OCI-LY1 (cell line): ENCODE data around the gene ADAMTSL4.

Experiments
- H2AFZ ChIP-seq: fragments of 200-600 bp; sonication (generic), shearing (Covaris generic); 2 replicates; pipeline ENCODE4 v1.6.0; 2014; ENCODE audit warnings: antibody characterized with exemption, mild to moderate bottlenecking, low read length
- H3F3A ChIP-seq: fragments of 200-600 bp; sonication (generic), shearing (Covaris generic); 2 replicates; pipeline ENCODE4 v1.6.0; 2014; ENCODE audit warnings: mild to moderate bottlenecking, antibody characterized with exemption, low read length, moderate library complexity; ENCODE audit not compliant: insufficient read depth
- H3K27ac ChIP-seq: fragments of 200-600 bp; sonication (generic); 2 replicates; pipeline ENCODE4 v1.5.1; 2014; ENCODE audit warnings: low read length, mixed run types, mild to moderate bottlenecking, low read depth; ENCODE audit not compliant: poor library complexity, severe bottlenecking
- H3K27me3 ChIP-seq: fragments of 200-600 bp; sonication (generic); 2 replicates; pipeline ENCODE4 v1.6.0; 2014; ENCODE audit warnings: antibody characterized with exemption, mild to moderate bottlenecking, low read length, moderate library complexity; ENCODE audit not compliant: insufficient read depth
- H3K36me3 ChIP-seq: fragments of 200-600 bp; sonication (generic); 2 replicates; pipeline ENCODE4 v1.6.1; 2014; ENCODE audit warnings: mild to moderate bottlenecking, antibody characterized with exemption, low read length, moderate library complexity, mixed read lengths; ENCODE audit not compliant: insufficient read depth
- H3K4me1 ChIP-seq: fragments of 200-600 bp; sonication (generic); 2 replicates; pipeline ENCODE4 v1.5.1; 2014; ENCODE audit warnings: mild to moderate bottlenecking, low read length, moderate library complexity; ENCODE audit not compliant: insufficient read depth, severe bottlenecking
- H3K4me2 ChIP-seq: fragments of 200-600 bp; sonication (generic), shearing (Covaris generic); 2 replicates; pipeline ENCODE4 v1.6.1; 2014; ENCODE audit warnings: low read length
- H3K4me3 ChIP-seq: fragments of 200-600 bp; sonication (generic); 2 replicates; pipeline ENCODE4 v1.5.1; 2014; ENCODE audit warnings: low read length, low read depth, mild to moderate bottlenecking, mixed read lengths; ENCODE audit not compliant: poor library complexity, severe bottlenecking
- H3K79me2 ChIP-seq: fragments of 200-600 bp; shearing (Covaris generic); 2 replicates; pipeline ENCODE4 v1.6.1; 2016; ENCODE audit warnings: mixed run types, low read length, mixed read lengths; ENCODE audit not compliant: insufficient read depth
- H3K9ac ChIP-seq: fragments of 200-600 bp; sonication (generic), shearing (Covaris generic); 2 replicates; pipeline ENCODE4 v1.6.1; 2014; ENCODE audit warnings: mild to moderate bottlenecking, low read length, mixed read lengths
- H3K9me2 ChIP-seq: fragments of 200-600 bp; sonication (generic), shearing (Covaris generic); 2 replicates; pipeline ENCODE4 v1.6.1; 2014; ENCODE audit warnings: low read depth, mild to moderate bottlenecking, low read length, mixed read lengths
- H3K9me3 ChIP-seq: fragments of 200-600 bp; shearing (Covaris generic); 2 replicates; pipeline ENCODE4 v1.6.1; 2014; ENCODE audit warnings: low read length, mixed read lengths
- H4K20me1 ChIP-seq: fragments of 200-600 bp; sonication (generic), shearing (Covaris generic); 2 replicates; pipeline ENCODE4 v1.6.0; 2016; ENCODE audit warnings: mild to moderate bottlenecking, low read length; ENCODE audit not compliant: insufficient read depth
- CTCF ChIP-seq: fragments of 200-600 bp; sonication (generic), shearing (Covaris generic); IDR thresholded peaks from 2 replicates; pipeline ENCODE4 v1.5.1; 2017; ENCODE audit warnings: mild to moderate bottlenecking, antibody characterized with exemption, low read length, moderate library complexity, mixed read lengths
- EZH2 ChIP-seq: fragments of 200-600 bp; sonication (generic), shearing (Covaris generic); IDR thresholded peaks from 2 replicates; pipeline ENCODE4 v1.8.0; 2017; ENCODE audit warnings: borderline replicate concordance, mixed run types, mild to moderate bottlenecking, antibody characterized with exemption, low read length, moderate library complexity, mixed read lengths

The ADAMTSL4 gene

GRCh38 chr1:150544204-150544603, 5.0 kb upstream of the ADAMTSL4 start:
- Histone ChIP-seq H3K9me2 (no peaks in the 10 kb centered on the region), H2AFZ (no peak overlapping the region), H3K9me3 (no peaks in the 10 kb centered on the region), H3K9ac (no peak overlapping the region), H3K4me3 (no peak overlapping the region), H4K20me1 (no peaks in the 10 kb centered on the region), H3K79me2 (no peaks in the 10 kb centered on the region), H3K36me3 (no peaks in the 10 kb centered on the region), H3F3A (no peaks in the 10 kb centered on the region), H3K27me3 (no peaks in the 10 kb centered on the region), H3K27ac (no peak overlapping the region), H3K4me2 (no peak overlapping the region), H3K4me1 (peaks cover 6% of the 10 kb centered on the region)
- no peak for TF ChIP-seq EZH2
- no peak for TF ChIP-seq CTCF

DNA sequence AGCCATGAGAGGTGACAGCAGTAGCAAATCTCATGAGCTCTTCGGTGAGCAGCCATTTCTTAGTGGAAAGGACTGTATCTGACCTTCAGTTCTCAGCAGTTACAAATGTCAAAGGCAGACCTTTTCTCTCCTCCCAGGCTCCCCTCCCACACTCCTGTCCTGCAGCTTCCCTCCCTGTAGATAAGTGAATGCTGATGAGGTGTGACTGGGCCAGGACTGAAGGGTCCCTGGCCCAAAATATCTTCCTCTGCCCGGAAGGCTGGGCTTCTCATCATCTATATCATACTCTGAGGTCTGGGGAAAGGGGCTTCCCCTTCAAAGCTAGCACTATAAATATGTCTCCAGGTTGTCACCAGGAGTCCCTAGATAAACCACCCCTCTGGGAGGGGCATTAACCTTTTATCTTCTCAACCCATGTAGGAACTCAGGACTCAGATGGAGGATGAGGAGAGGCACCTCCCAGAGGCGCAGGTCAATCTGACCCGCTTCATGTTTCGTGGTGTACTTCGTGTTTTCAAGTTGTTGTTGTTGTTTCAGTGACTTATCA, 3.6 kb upstream of the ADAMTSL4 start:
- Histone ChIP-seq H3K36me3 (no peaks in the 10 kb centered on the region), H3K9ac (no peak overlapping the region), H3F3A (no peaks in the 10 kb centered on the region), H3K9me2 (no peaks in the 10 kb centered on the region), H3K27ac (no peak overlapping the region), H4K20me1 (no peaks in the 10 kb centered on the region), H3K27me3 (peaks cover 1% of the 10 kb centered on the region; the same call in 1 of the 2 replicates), H3K79me2 (no peaks in the 10 kb centered on the region), H3K4me1 (peaks cover 6% of the 10 kb centered on the region), H3K4me3 (no peak overlapping the region), H3K9me3 (no peaks in the 10 kb centered on the region), H2AFZ (no peak overlapping the region), H3K4me2 (no peak overlapping the region)
- no peak for TF ChIP-seq EZH2
- TF ChIP-seq CTCF = no peak

DNA sequence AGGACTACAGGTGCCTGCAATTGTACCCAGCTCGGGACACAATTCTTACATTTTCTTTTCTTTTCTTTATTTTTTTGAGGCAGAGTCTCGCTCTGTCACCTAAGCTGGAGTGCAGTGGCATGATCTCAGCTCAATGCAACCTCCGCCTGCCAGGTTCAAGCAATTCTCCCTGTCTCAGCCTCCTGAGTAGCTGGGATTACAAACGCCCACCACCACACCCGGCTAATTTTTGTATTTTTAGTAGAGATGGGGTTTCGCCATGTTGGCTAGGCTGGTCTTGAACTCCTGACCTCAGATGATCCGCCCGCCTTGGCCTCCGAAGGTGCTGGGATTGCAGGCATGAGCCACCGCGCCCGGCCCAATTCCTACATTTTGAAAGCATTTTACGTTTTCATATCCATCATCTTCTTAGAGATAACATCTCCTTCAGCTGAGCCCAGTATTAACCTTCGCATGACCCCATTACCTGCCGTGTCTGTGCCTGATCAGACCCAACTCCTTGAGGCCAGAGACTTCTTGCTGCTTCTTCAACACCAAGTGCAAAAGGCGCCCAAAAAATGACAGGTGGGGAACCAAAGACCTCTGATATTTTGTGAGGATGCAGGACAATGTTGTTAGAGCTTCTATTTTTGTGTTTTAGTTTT, 2.8 kb upstream of the ADAMTSL4 start:
- H3K36me3 ChIP-seq = no peaks in the 10 kb centered on the region
- H3K9me2 ChIP-seq = no peaks in the 10 kb centered on the region
- H4K20me1 ChIP-seq = no peaks in the 10 kb centered on the region
- H3K9ac ChIP-seq = no peak overlapping the region
- no peak overlapping the region for H3K27ac ChIP-seq
- H3K27me3 ChIP-seq = peaks cover 5% of the 10 kb centered on the region; the same call in 1 of the 2 replicates
- peaks cover 6% of the 10 kb centered on the region for H3K4me1 ChIP-seq
- H3K4me2 ChIP-seq = no peak overlapping the region
- H2AFZ ChIP-seq = no peak overlapping the region
- H3K79me2 ChIP-seq = no peaks in the 10 kb centered on the region
- no peaks in the 10 kb centered on the region for H3K9me3 ChIP-seq
- TF ChIP-seq CTCF = no peak
- no peak for TF ChIP-seq EZH2
- no peak overlapping the region for H3K4me3 ChIP-seq
- H3F3A ChIP-seq = no peaks in the 10 kb centered on the region; the same call in 1 of the 2 replicates
